ENCODE measurements around the gene FGFR2. TPM values are rescaled to one million over a fixed set of nuclear protein-coding genes. Genes with fewer than 3 reads are reported as not detected.

FGFR2 gene
- total RNA-seq, 1 experiment from 2014 or later: 5.7 TPM

- intact Hi-C loops (cut with micrococcal nuclease; ENCODE audit: unreplicated experiment): loop anchor here (10.0 kb wide), 1 partner anchor 302 kb away; no protein-coding TSS in a partner anchor
- DNase-seq (ENCODE audit: low read depth, low spot score): no peak
- H3K27ac ChIP-seq (ENCODE audit: low read length): no peak overlapping the region
These were observed 5.9 kb downstream of the FGFR2 start for GRCh38 chr10:121592155-121592890.

GRCh38 chr10:121591186-121591585 lies 7.1 kb downstream of the FGFR2 start:
- intact Hi-C loops (cut with micrococcal nuclease; ENCODE audit: unreplicated experiment): loop anchor here (10.0 kb wide), 1 partner anchor 304 kb away; no protein-coding TSS in a partner anchor
- no peak for ATAC-seq
- no peak overlapping the region for H3K4me3 ChIP-seq (ENCODE audit: low read depth in 2 of 2, low read length in 2 of 2)
- H3K27ac ChIP-seq (ENCODE audit: low read length): no peak overlapping the region
- no peaks in the 10 kb centered on the region for H3K9me3 ChIP-seq (ENCODE audit: control insufficient read depth, insufficient read depth, low read depth, low read length)
- no peaks in the 10 kb centered on the region for H3K36me3 ChIP-seq (ENCODE audit: control insufficient read depth, insufficient read depth, low read length)
- POLR2A ChIA-PET: no interaction called here
- CTCF ChIA-PET: no interaction called here
- TF ChIP-seq REST (IDR thresholded peaks at IDR 0.05; ENCODE audit: insufficient read depth in 1 of 2, low read depth in 2 of 2, low read length in 1 of 2) (no peak), TCF7L2 (IDR thresholded peaks at IDR 0.05; ENCODE audit: low read depth, low read length) (no peak), SIN3A (IDR thresholded peaks at IDR 0.05; ENCODE audit: borderline replicate concordance, insufficient read depth, low read depth, low read length) (no peak), CTCF (IDR thresholded peaks at IDR 0.05) (no peak), POLR2AphosphoS5 (IDR thresholded peaks at IDR 0.05; ENCODE audit: low read depth, low read length) (no peak)
- in situ Hi-C loops (cut with HindIII; ENCODE audit: low pct_unique_long_range_greater_than_20kb, low sequenced_read_pairs): no loop called here
- no peak for DNase-seq (ENCODE audit: low read depth, low spot score)
- H3K27me3 ChIP-seq (ENCODE audit: control insufficient read depth, insufficient read depth, low read length): no peaks in the 10 kb centered on the region
- no TSS peak for BruUV-seq (replicated peaks)
- H3K4me1 ChIP-seq (ENCODE audit: control insufficient read depth, insufficient read depth, low read length): no peaks in the 10 kb centered on the region

More at GRCh38 chr10:121592155-121592890, 5.9 kb downstream of the FGFR2 start:
- ChIA-PET CTCF (interaction anchor here (1.0 kb wide), 1 partner anchor 17 kb away, joined by 3 read pairs; no protein-coding TSS in a partner anchor), POLR2A (no interaction called here)
- BruUV-seq (replicated peaks): no TSS peak
- TF ChIP-seq CTCF (IDR thresholded peaks at IDR 0.05) (peak; percentile 34; the same call in 1 of the 2 replicates), TCF7L2 (IDR thresholded peaks at IDR 0.05; ENCODE audit: low read depth, low read length) (no peak), SIN3A (IDR thresholded peaks at IDR 0.05; ENCODE audit: borderline replicate concordance, insufficient read depth, low read depth, low read length) (no peak), REST (IDR thresholded peaks at IDR 0.05; ENCODE audit: insufficient read depth in 1 of 2, low read depth in 2 of 2, low read length in 1 of 2) (no peak)
- in situ Hi-C loops (cut with HindIII; ENCODE audit: low pct_unique_long_range_greater_than_20kb, low sequenced_read_pairs): no loop called here
- no peaks in the 10 kb centered on the region for H3K36me3 ChIP-seq (ENCODE audit: control insufficient read depth, insufficient read depth, low read length)
- peaks cover 2% of the 10 kb centered on the region; the same call in 1 of the 2 replicates for H3K4me1 ChIP-seq (ENCODE audit: control insufficient read depth, insufficient read depth, low read length)
- H3K9me3 ChIP-seq (ENCODE audit: control insufficient read depth, insufficient read depth, low read depth, low read length): no peaks in the 10 kb centered on the region
- no peaks in the 10 kb centered on the region; the same call in 1 of the 2 replicates for H3K27me3 ChIP-seq (ENCODE audit: control insufficient read depth, insufficient read depth, low read length)
- no peak overlapping the region for H3K4me3 ChIP-seq (ENCODE audit: low read depth in 2 of 2, low read length in 2 of 2)
- ATAC-seq: no peak

Data from Panc1 (cell line).